Measurements from ENCODE around the gene CSTPP1. TPM values are rescaled to one million over a fixed set of nuclear protein-coding genes. Genes with fewer than 3 reads are reported as not detected.
"Not testable (repeated sequence)": the region's sequence is repeated elsewhere in the genome, so short reads cannot be mapped to it uniquely, and the experiment has no call there.

Gene CSTPP1
- total RNA-seq, 4 donors from 2014 or later: 47.5 to 87.6 (median 57.7) TPM

GRCh38 chr11:47109727-47110246 lies 173.2 kb downstream of the CSTPP1 start:
- H3K4me3 ChIP-seq (ENCODE audit: low read depth, poor library complexity, severe bottlenecking): no peak overlapping the region
- WGBS, 2 donors: 40 to 46% methylated on average over 3 of the region's 3 CpGs
- intact Hi-C loops (cut with DNase I; ENCODE audit: low total_unique reads): no loop called here

DNA sequence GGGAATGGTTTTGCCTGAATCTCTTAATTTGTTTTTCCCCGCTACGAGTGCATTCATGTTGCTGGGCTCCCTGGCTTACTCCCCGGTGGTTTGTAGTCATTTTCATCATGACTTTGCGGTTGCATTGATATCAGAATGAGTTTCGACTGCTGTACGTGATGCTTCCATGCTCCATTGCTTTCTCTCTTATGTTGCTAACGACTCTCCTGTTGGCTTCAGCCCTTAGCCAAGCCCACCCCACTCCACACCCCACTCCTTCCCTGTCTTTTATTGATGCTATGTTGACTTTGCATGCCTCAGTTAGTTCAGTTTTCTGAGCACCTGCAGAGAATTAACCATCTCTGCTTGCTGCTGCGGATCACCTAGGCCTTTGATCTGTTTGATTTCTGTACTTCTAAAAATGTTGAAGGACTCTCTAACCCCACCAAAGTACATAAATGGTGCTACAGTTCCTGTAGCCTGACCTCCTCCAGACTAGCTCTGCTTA lies 174.8 kb downstream of the CSTPP1 start:
- TF ChIP-seq CTCF (IDR thresholded peaks at IDR 0.05) (no peak), POLR2A (IDR thresholded peaks at IDR 0.05) (no peak)
- intact Hi-C loops (cut with DNase I; ENCODE audit: low total_unique reads): no loop called here
- 83 to 89% methylated on average over 8 of the region's 8 CpGs for WGBS, 2 donors
- DNase-seq (ENCODE audit: low spot score in 2 of 2): no peak
- no peak overlapping the region for H3K4me3 ChIP-seq (ENCODE audit: low read depth, poor library complexity, severe bottlenecking)

More at GRCh38 chr11:47109727-47110246, 173.2 kb downstream of the CSTPP1 start:
- TF ChIP-seq POLR2A (IDR thresholded peaks at IDR 0.05) (no peak), CTCF (IDR thresholded peaks at IDR 0.05) (no peak)
- DNase-seq (ENCODE audit: low spot score in 2 of 2): no peak

GRCh38 chr11:47112941-47113340 lies 176.4 kb downstream of the CSTPP1 start:
- intact Hi-C loops (cut with DNase I; ENCODE audit: low total_unique reads); DNase-seq (ENCODE audit: low spot score in 2 of 2); H3K4me3 ChIP-seq (ENCODE audit: low read depth, poor library complexity, severe bottlenecking): not testable (repeated sequence)
- WGBS, 2 donors: 98% methylated on average over 4 of the region's 4 CpGs

- H3K4me3 ChIP-seq (ENCODE audit: low read depth, poor library complexity, severe bottlenecking); intact Hi-C loops (cut with DNase I; ENCODE audit: low total_unique reads): not testable (repeated sequence)
- WGBS, 2 donors: 42 to 48% methylated on average over 17 to 20 of the region's 20 CpGs
- peak; percentile 86 to 92 for DNase-seq (ENCODE audit: low spot score in 2 of 2)
Measured at GRCh38 chr11:47118958-47119688, 182.6 kb downstream of the CSTPP1 start.

GRCh38 chr11:47121056-47121455 lies 184.5 kb downstream of the CSTPP1 start:
- TF ChIP-seq CTCF (IDR thresholded peaks at IDR 0.05) (no peak), POLR2A (IDR thresholded peaks at IDR 0.05) (no peak)
- no peak for DNase-seq (ENCODE audit: low spot score in 2 of 2)
- intact Hi-C loops (cut with DNase I; ENCODE audit: low total_unique reads): no loop called here
- no peak overlapping the region for H3K4me3 ChIP-seq (ENCODE audit: low read depth, poor library complexity, severe bottlenecking)
- WGBS, 2 donors: 87 to 89% methylated on average over 2 of the region's 2 CpGs

GRCh38 chr11:47121731-47122130 lies 185.2 kb downstream of the CSTPP1 start:
- WGBS, 2 donors: 63 to 78% methylated on average over 2 of the region's 2 CpGs

GRCh38 chr11:47123094-47123493 lies 186.5 kb downstream of the CSTPP1 start:
- TF ChIP-seq CTCF (IDR thresholded peaks at IDR 0.05) (no peak), POLR2A (IDR thresholded peaks at IDR 0.05) (no peak)
- no peak overlapping the region for H3K4me3 ChIP-seq (ENCODE audit: low read depth, poor library complexity, severe bottlenecking)
- intact Hi-C loops (cut with DNase I; ENCODE audit: low total_unique reads): no loop called here
- no peak for DNase-seq (ENCODE audit: low spot score in 2 of 2)
- WGBS, 2 donors: 82 to 83% methylated on average over 2 of the region's 2 CpGs

More at GRCh38 chr11:47121731-47122130, 185.2 kb downstream of the CSTPP1 start:
- no peak for DNase-seq (ENCODE audit: low spot score in 2 of 2)
- intact Hi-C loops (cut with DNase I; ENCODE audit: low total_unique reads): no loop called here
- no peak overlapping the region for H3K4me3 ChIP-seq (ENCODE audit: low read depth, poor library complexity, severe bottlenecking)
- TF ChIP-seq POLR2A (IDR thresholded peaks at IDR 0.05): no peak

Measured in lower leg skin (tissue), 4 donors.